Mesendoderm (in vitro differentiated cells): ENCODE data around the gene PRDM4.

Source experiments
- DNase-seq: peaks from one replicate; pipeline ENCODE4 v3.0.0; 2013
- H2AK5ac ChIP-seq: 2 replicates; pipeline ENCODE4 v1.6.1; 2013; ENCODE audit warnings: low read length, inconsistent platforms
- H2BK120ac ChIP-seq: 2 replicates; pipeline ENCODE4 v1.6.1; 2013; ENCODE audit warnings: low read depth, mild to moderate bottlenecking, low read length, moderate library complexity, mixed read lengths
- H2BK15ac ChIP-seq: replicated peaks from 2 replicates; pipeline ENCODE4 v1.6.1; 2013; ENCODE audit warnings: low read depth, mild to moderate bottlenecking, moderate library complexity
- H2BK5ac ChIP-seq: 2 replicates; pipeline ENCODE4 v1.6.1; 2013; ENCODE audit warnings: low read length, inconsistent platforms
- H3K18ac ChIP-seq: 2 replicates; pipeline ENCODE4 v1.6.1; 2013; ENCODE audit warnings: mild to moderate bottlenecking, low read length, mixed read lengths
- H3K23ac ChIP-seq: one replicate; pipeline ENCODE4 v1.6.1; 2013; ENCODE audit warnings: low read length
- H3K27ac ChIP-seq: 2 replicates; pipeline ENCODE4 v1.5.1; 2013; ENCODE audit warnings: low read depth, mild to moderate bottlenecking, inconsistent platforms, low read length, moderate library complexity
- H3K27me3 ChIP-seq: 2 replicates; pipeline ENCODE4 v1.6.1; 2013; ENCODE audit warnings: low read length, control low read depth, mild to moderate bottlenecking, inconsistent platforms; ENCODE audit not compliant: insufficient read depth, poor library complexity
- H3K36me3 ChIP-seq: 2 replicates; pipeline ENCODE4 v1.6.1; 2013; ENCODE audit warnings: low read length, inconsistent platforms; ENCODE audit not compliant: control insufficient read depth, insufficient read depth
- H3K4ac ChIP-seq: one replicate; pipeline ENCODE4 v1.6.1; 2013; ENCODE audit warnings: low read depth, mild to moderate bottlenecking, low read length, moderate library complexity
- H3K4me1 ChIP-seq: 2 replicates; pipeline ENCODE4 v1.6.1; 2013; ENCODE audit warnings: low read depth, low read length, inconsistent platforms; ENCODE audit not compliant: control insufficient read depth
- H3K4me2 ChIP-seq: 2 replicates; pipeline ENCODE4 v1.6.1; 2013; ENCODE audit warnings: low read length
- H3K4me3 ChIP-seq: 2 replicates; pipeline ENCODE4 v1.5.1; 2013; ENCODE audit warnings: mild to moderate bottlenecking, low read length
- H3K56ac ChIP-seq: one replicate; pipeline ENCODE4 v1.6.1; 2013; ENCODE audit warnings: low read length
- H3K79me1 ChIP-seq: 2 replicates; pipeline ENCODE4 v1.6.1; 2013; ENCODE audit warnings: low read length, inconsistent platforms
- H3K79me2 ChIP-seq: 2 replicates; pipeline ENCODE4 v1.6.1; 2013; ENCODE audit warnings: mild to moderate bottlenecking, low read length; ENCODE audit not compliant: control insufficient read depth, insufficient read depth
- H3K9ac ChIP-seq: 2 replicates; pipeline ENCODE4 v1.6.1; 2013; ENCODE audit warnings: low read length, inconsistent platforms
- H4K5ac ChIP-seq: one replicate; pipeline ENCODE4 v1.6.1; 2013; ENCODE audit warnings: low read length
- H4K8ac ChIP-seq: one replicate; pipeline ENCODE4 v1.6.1; 2013; ENCODE audit warnings: low read depth, mild to moderate bottlenecking, control low read depth, low read length, moderate library complexity
- WGBS: extraction: QIAGEN DNeasy Blood & Tissue Kit; methylation state at CpG from one replicate; pipeline ENCODE4 v1.1.7; 2013; ENCODE audit warnings: low lambda C conversion rate, missing lambda C conversion rate; ENCODE audit not compliant: insufficient coverage; ENCODE audit errors: extremely low coverage; 5-methylcytosine and 5-hydroxymethylcytosine counted together

The PRDM4 gene

GRCh38 chr12:107748472-107748871 is 12.5 kb downstream of the PRDM4 start:
- WGBS, result no CpG with 5 or more reads among the region's 6 CpGs
- no peak overlapping the region for H2AK5ac ChIP-seq
- H3K56ac ChIP-seq, result no peak overlapping the region
- H2BK5ac ChIP-seq, result no peak overlapping the region
- no peak overlapping the region for H4K8ac ChIP-seq
- H3K9ac ChIP-seq, result no peak overlapping the region
- no peaks in the 10 kb centered on the region for H3K4me1 ChIP-seq
- H2BK120ac ChIP-seq, result no peak overlapping the region
- H3K79me2 ChIP-seq, result no peaks in the 10 kb centered on the region
- H3K4me3 ChIP-seq, result no peak overlapping the region
- no peak overlapping the region for H3K4me2 ChIP-seq
- no peaks in the 10 kb centered on the region for H3K79me1 ChIP-seq
- H2BK15ac ChIP-seq, result no peak overlapping the region
- H3K23ac ChIP-seq, result no peak overlapping the region
- peaks cover 9% of the 10 kb centered on the region for H3K36me3 ChIP-seq
- H3K4ac ChIP-seq, result no peak overlapping the region
- DNase-seq, result no peak
- no peak overlapping the region for H4K5ac ChIP-seq
- H3K18ac ChIP-seq, result no peak overlapping the region
- no peak overlapping the region for H3K27ac ChIP-seq
- no peaks in the 10 kb centered on the region for H3K27me3 ChIP-seq

GRCh38 chr12:107736914-107737313 is 24.0 kb downstream of the PRDM4 start:
- Histone ChIP-seq H3K27me3 (no peaks in the 10 kb centered on the region), H3K79me2 (no peaks in the 10 kb centered on the region), H4K5ac (no peak overlapping the region), H2BK5ac (no peak overlapping the region), H3K4me1 (no peaks in the 10 kb centered on the region), H4K8ac (no peak overlapping the region), H2AK5ac (no peak overlapping the region), H3K23ac (no peak overlapping the region), H3K79me1 (no peaks in the 10 kb centered on the region), H3K4ac (no peak overlapping the region), H3K4me3 (no peak overlapping the region), H2BK15ac (no peak overlapping the region), H2BK120ac (no peak overlapping the region), H3K4me2 (no peak overlapping the region), H3K36me3 (peaks cover 18% of the 10 kb centered on the region), H3K27ac (no peak overlapping the region), H3K9ac (no peak overlapping the region), H3K18ac (no peak overlapping the region), H3K56ac (no peak overlapping the region)
- DNase-seq, result no peak
- no CpG with 5 or more reads among the region's 4 CpGs for WGBS

GRCh38 chr12:107735763-107736162 is 25.2 kb downstream of the PRDM4 start:
- H3K4me3 ChIP-seq, result no peak overlapping the region
- no CpG with 5 or more reads among the region's 2 CpGs for WGBS
- H3K36me3 ChIP-seq, result peaks cover 18% of the 10 kb centered on the region

GRCh38 chr12:107734139-107734538 is 26.8 kb downstream of the PRDM4 start:
- Histone ChIP-seq H3K9ac (no peak overlapping the region), H3K79me1 (no peaks in the 10 kb centered on the region), H3K79me2 (no peaks in the 10 kb centered on the region), H4K8ac (no peak overlapping the region), H3K27me3 (no peaks in the 10 kb centered on the region), H2BK5ac (no peak overlapping the region), H3K4ac (no peak overlapping the region), H3K56ac (no peak overlapping the region), H2AK5ac (no peak overlapping the region), H2BK120ac (no peak overlapping the region), H2BK15ac (no peak overlapping the region), H3K4me3 (no peak overlapping the region), H3K4me2 (no peak overlapping the region), H3K27ac (no peak overlapping the region), H4K5ac (no peak overlapping the region), H3K18ac (no peak overlapping the region), H3K4me1 (no peaks in the 10 kb centered on the region), H3K23ac (no peak overlapping the region), H3K36me3 (peaks cover 13% of the 10 kb centered on the region)
- DNase-seq, result no peak
- WGBS, result no CpG with 5 or more reads among the region's 5 CpGs

More at GRCh38 chr12:107735763-107736162, 25.2 kb downstream of the PRDM4 start:
- no peak overlapping the region for H4K5ac ChIP-seq
- no peak overlapping the region for H2BK5ac ChIP-seq
- DNase-seq, result no peak
- H3K27ac ChIP-seq, result no peak overlapping the region
- no peak overlapping the region for H2AK5ac ChIP-seq
- no peak overlapping the region for H3K56ac ChIP-seq
- no peak overlapping the region for H3K9ac ChIP-seq
- H3K23ac ChIP-seq, result no peak overlapping the region
- H3K4me1 ChIP-seq, result no peaks in the 10 kb centered on the region
- no peak overlapping the region for H2BK120ac ChIP-seq
- no peak overlapping the region for H3K18ac ChIP-seq
- H3K79me1 ChIP-seq, result no peaks in the 10 kb centered on the region
- no peak overlapping the region for H3K4me2 ChIP-seq
- H2BK15ac ChIP-seq, result no peak overlapping the region
- no peak overlapping the region for H4K8ac ChIP-seq
- no peaks in the 10 kb centered on the region for H3K27me3 ChIP-seq
- no peaks in the 10 kb centered on the region for H3K79me2 ChIP-seq
- no peak overlapping the region for H3K4ac ChIP-seq

GRCh38 chr12:107732365-107732764 is 28.6 kb downstream of the PRDM4 start:
- H3K4ac ChIP-seq, result no peak overlapping the region
- no CpG with 5 or more reads among the region's 3 CpGs for WGBS
- peak; percentile 8 for DNase-seq
- H3K4me1 ChIP-seq, result no peaks in the 10 kb centered on the region
- no peak overlapping the region for H3K23ac ChIP-seq
- H2BK120ac ChIP-seq, result no peak overlapping the region
- H2BK15ac ChIP-seq, result no peak overlapping the region
- H3K36me3 ChIP-seq, result peaks cover 9% of the 10 kb centered on the region
- no peak overlapping the region for H3K4me3 ChIP-seq
- H2AK5ac ChIP-seq, result no peak overlapping the region
- H3K79me1 ChIP-seq, result no peaks in the 10 kb centered on the region
- H3K9ac ChIP-seq, result no peak overlapping the region
- H3K27ac ChIP-seq, result no peak overlapping the region
- no peak overlapping the region for H3K56ac ChIP-seq
- H3K4me2 ChIP-seq, result no peak overlapping the region
- no peak overlapping the region for H2BK5ac ChIP-seq
- H3K79me2 ChIP-seq, result no peaks in the 10 kb centered on the region
- no peak overlapping the region for H4K5ac ChIP-seq
- no peak overlapping the region for H4K8ac ChIP-seq
- no peaks in the 10 kb centered on the region for H3K27me3 ChIP-seq
- no peak overlapping the region for H3K18ac ChIP-seq

- Histone ChIP-seq H3K79me1 (no peaks in the 10 kb centered on the region), H3K27ac (no peak overlapping the region), H3K18ac (no peak overlapping the region), H3K4ac (no peak overlapping the region), H3K27me3 (no peaks in the 10 kb centered on the region), H2AK5ac (no peak overlapping the region), H3K4me1 (no peaks in the 10 kb centered on the region), H3K23ac (no peak overlapping the region), H4K8ac (no peak overlapping the region), H3K56ac (no peak overlapping the region), H2BK5ac (no peak overlapping the region), H3K4me3 (no peak overlapping the region), H3K36me3 (peaks cover 5% of the 10 kb centered on the region), H2BK120ac (no peak overlapping the region), H2BK15ac (no peak overlapping the region), H3K9ac (no peak overlapping the region), H4K5ac (no peak overlapping the region), H3K79me2 (no peaks in the 10 kb centered on the region), H3K4me2 (no peak overlapping the region)
- DNase-seq, result no peak
- WGBS, result no CpG with 5 or more reads among the region's 4 CpGs
These were observed 29.6 kb downstream of the PRDM4 start for GRCh38 chr12:107731366-107731765.
